ENCODE data around the gene DTX3L.
"Not testable (repeated sequence)": the region's sequence is repeated elsewhere in the genome, so short reads cannot be mapped to it uniquely, and the experiment has no call there.

Gene DTX3L

GRCh38 chr3:122553171-122553570 lies 11.0 kb upstream of the DTX3L start:
- Mint-ChIP-seq H3K27me3 (no peaks in the 10 kb centered on the region), H3K4me3 (no peak overlapping the region), H3K9me3 (no peaks in the 10 kb centered on the region), H3K36me3 (peaks cover 17% of the 10 kb centered on the region), H3K4me1 (peaks cover 24% of the 10 kb centered on the region), H3K27ac (no peak overlapping the region)

GRCh38 chr3:122555275-122556071 lies 8.7 kb upstream of the DTX3L start:
- Mint-ChIP-seq H3K27me3 (no peaks in the 10 kb centered on the region), H3K36me3 (peaks cover 16% of the 10 kb centered on the region), H3K4me1 (peaks cover 35% of the 10 kb centered on the region), H3K27ac (no peak overlapping the region), H3K9me3 (no peaks in the 10 kb centered on the region), H3K4me3 (no peak overlapping the region)

GRCh38 chr3:122557356-122557755 lies 6.8 kb upstream of the DTX3L start:
- Mint-ChIP-seq H3K4me1 (peaks cover 52% of the 10 kb centered on the region), H3K27ac (no peak overlapping the region), H3K4me3 (no peak overlapping the region), H3K9me3 (no peaks in the 10 kb centered on the region), H3K36me3 (peaks cover 13% of the 10 kb centered on the region), H3K27me3 (no peaks in the 10 kb centered on the region)

GRCh38 chr3:122558605-122559004 lies 5.5 kb upstream of the DTX3L start:
- H3K36me3 Mint-ChIP-seq = peaks cover 11% of the 10 kb centered on the region
- peaks cover 56% of the 10 kb centered on the region for H3K4me1 Mint-ChIP-seq
- no peaks in the 10 kb centered on the region for H3K9me3 Mint-ChIP-seq
- H3K27ac Mint-ChIP-seq = no peak overlapping the region
- H3K4me3 Mint-ChIP-seq = no peak overlapping the region
- H3K27me3 Mint-ChIP-seq = no peaks in the 10 kb centered on the region

GRCh38 chr3:122559906-122560305 lies 4.2 kb upstream of the DTX3L start:
- peaks cover 55% of the 10 kb centered on the region for H3K4me1 Mint-ChIP-seq
- H3K4me3 Mint-ChIP-seq = no peak overlapping the region
- H3K27ac Mint-ChIP-seq = no peak overlapping the region
- H3K27me3 Mint-ChIP-seq = no peaks in the 10 kb centered on the region
- H3K36me3 Mint-ChIP-seq = peaks cover 11% of the 10 kb centered on the region
- no peaks in the 10 kb centered on the region for H3K9me3 Mint-ChIP-seq

GRCh38 chr3:122560680-122561079 lies 3.5 kb upstream of the DTX3L start:
- Mint-ChIP-seq H3K27ac (peak overlapping the region; percentile 93), H3K9me3 (no peaks in the 10 kb centered on the region), H3K36me3 (peaks cover 10% of the 10 kb centered on the region), H3K4me1 (peaks cover 55% of the 10 kb centered on the region), H3K27me3 (no peaks in the 10 kb centered on the region), H3K4me3 (peak overlapping the region; percentile 45)

- Mint-ChIP-seq H3K9me3 (no peaks in the 10 kb centered on the region), H3K4me1 (peaks cover 76% of the 10 kb centered on the region), H3K4me3 (peak overlapping the region; percentile 99), H3K27me3 (no peaks in the 10 kb centered on the region), H3K36me3 (peaks cover 18% of the 10 kb centered on the region), H3K27ac (peak overlapping the region; percentile 100)
Measured at GRCh38 chr3:122562923-122563716, 1.0 kb upstream of the DTX3L start.

- H3K4me1 Mint-ChIP-seq = peaks cover 81% of the 10 kb centered on the region
- H3K27me3 Mint-ChIP-seq = no peaks in the 10 kb centered on the region
- H3K36me3 Mint-ChIP-seq = peaks cover 23% of the 10 kb centered on the region
- peak overlapping the region; percentile 100 for H3K27ac Mint-ChIP-seq
- no peaks in the 10 kb centered on the region for H3K9me3 Mint-ChIP-seq
- peak overlapping the region; percentile 99 for H3K4me3 Mint-ChIP-seq
Measured at GRCh38 chr3:122563717-122564025, 467 bp upstream of the DTX3L start.

GRCh38 chr3:122568131-122568530 lies 4.0 kb downstream of the DTX3L start:
- not testable (repeated sequence) for H3K27me3 Mint-ChIP-seq, H3K9me3 Mint-ChIP-seq
- peaks cover 82% of the 10 kb centered on the region for H3K4me1 Mint-ChIP-seq
- H3K36me3 Mint-ChIP-seq = peaks cover 28% of the 10 kb centered on the region
- H3K27ac Mint-ChIP-seq = peak overlapping the region; percentile 92
- H3K4me3 Mint-ChIP-seq = peak overlapping the region; percentile 73

- H3K36me3 Mint-ChIP-seq = peaks cover 31% of the 10 kb centered on the region
- H3K27me3 Mint-ChIP-seq = no peaks in the 10 kb centered on the region
- H3K4me3 Mint-ChIP-seq = peak overlapping the region; percentile 73
- H3K4me1 Mint-ChIP-seq = peaks cover 82% of the 10 kb centered on the region
- no peaks in the 10 kb centered on the region for H3K9me3 Mint-ChIP-seq
- H3K27ac Mint-ChIP-seq = peak overlapping the region; percentile 92
Measured at GRCh38 chr3:122568755-122569154, 4.6 kb downstream of the DTX3L start.

GRCh38 chr3:122572940-122573412 lies 8.8 kb downstream of the DTX3L start:
- H3K27ac Mint-ChIP-seq = peak overlapping the region; percentile 96
- peaks cover 24% of the 10 kb centered on the region for H3K36me3 Mint-ChIP-seq
- H3K9me3 Mint-ChIP-seq = no peaks in the 10 kb centered on the region
- H3K4me3 Mint-ChIP-seq = peak overlapping the region; percentile 6
- peaks cover 89% of the 10 kb centered on the region for H3K4me1 Mint-ChIP-seq
- no peaks in the 10 kb centered on the region for H3K27me3 Mint-ChIP-seq

GRCh38 chr3:122576174-122576940 lies 12.2 kb downstream of the DTX3L start:
- Mint-ChIP-seq H3K27me3 (no peaks in the 10 kb centered on the region), H3K4me1 (peaks cover 85% of the 10 kb centered on the region), H3K9me3 (no peaks in the 10 kb centered on the region), H3K4me3 (peak overlapping the region; percentile 93), H3K36me3 (peaks cover 14% of the 10 kb centered on the region), H3K27ac (peak overlapping the region; percentile 84)

GRCh38 chr3:122577409-122578031 lies 13.4 kb downstream of the DTX3L start, which contains the start of gene PARP15:
TSS of gene PARP15 (plus strand) at chr3:122577650. CDS start at chr3:122577668, 18 bp downstream.
- H3K27me3 Mint-ChIP-seq = no peaks in the 10 kb centered on the region
- H3K9me3 Mint-ChIP-seq = peaks cover 5% of the 10 kb centered on the region
- peak within 1 kb of the TSS; percentile 93 for H3K4me3 Mint-ChIP-seq
- H3K4me1 Mint-ChIP-seq = peaks cover 79% of the 10 kb centered on the region
- H3K27ac Mint-ChIP-seq = peak within 1 kb of the TSS; percentile 100
- peaks cover 18% of the 10 kb centered on the region for H3K36me3 Mint-ChIP-seq

- H3K9me3 Mint-ChIP-seq = peaks cover 8% of the 10 kb centered on the region
Measured at GRCh38 chr3:122578069-122578740, 14.1 kb downstream of the DTX3L start.

More at GRCh38 chr3:122578069-122578740, 14.1 kb downstream of the DTX3L start:
- peaks cover 72% of the 10 kb centered on the region for H3K4me1 Mint-ChIP-seq
- peak overlapping the region; percentile 100 for H3K27ac Mint-ChIP-seq
- H3K4me3 Mint-ChIP-seq = peak overlapping the region; percentile 93
- H3K27me3 Mint-ChIP-seq = no peaks in the 10 kb centered on the region
- peaks cover 17% of the 10 kb centered on the region for H3K36me3 Mint-ChIP-seq
